Measurements from ENCODE around the gene TNNC2.
"Not testable (repeated sequence)": the region's sequence is repeated elsewhere in the genome, so short reads cannot be mapped to it uniquely, and the experiment has no call there.

The TNNC2 gene

GRCh38 chr20:45819466-45819865 is 7.6 kb downstream of the TNNC2 start:
- DNase-seq (ENCODE audit: low spot score): no peak

GRCh38 chr20:45818239-45818638 is 8.9 kb downstream of the TNNC2 start:
- no peak for DNase-seq (ENCODE audit: low spot score)

DNA sequence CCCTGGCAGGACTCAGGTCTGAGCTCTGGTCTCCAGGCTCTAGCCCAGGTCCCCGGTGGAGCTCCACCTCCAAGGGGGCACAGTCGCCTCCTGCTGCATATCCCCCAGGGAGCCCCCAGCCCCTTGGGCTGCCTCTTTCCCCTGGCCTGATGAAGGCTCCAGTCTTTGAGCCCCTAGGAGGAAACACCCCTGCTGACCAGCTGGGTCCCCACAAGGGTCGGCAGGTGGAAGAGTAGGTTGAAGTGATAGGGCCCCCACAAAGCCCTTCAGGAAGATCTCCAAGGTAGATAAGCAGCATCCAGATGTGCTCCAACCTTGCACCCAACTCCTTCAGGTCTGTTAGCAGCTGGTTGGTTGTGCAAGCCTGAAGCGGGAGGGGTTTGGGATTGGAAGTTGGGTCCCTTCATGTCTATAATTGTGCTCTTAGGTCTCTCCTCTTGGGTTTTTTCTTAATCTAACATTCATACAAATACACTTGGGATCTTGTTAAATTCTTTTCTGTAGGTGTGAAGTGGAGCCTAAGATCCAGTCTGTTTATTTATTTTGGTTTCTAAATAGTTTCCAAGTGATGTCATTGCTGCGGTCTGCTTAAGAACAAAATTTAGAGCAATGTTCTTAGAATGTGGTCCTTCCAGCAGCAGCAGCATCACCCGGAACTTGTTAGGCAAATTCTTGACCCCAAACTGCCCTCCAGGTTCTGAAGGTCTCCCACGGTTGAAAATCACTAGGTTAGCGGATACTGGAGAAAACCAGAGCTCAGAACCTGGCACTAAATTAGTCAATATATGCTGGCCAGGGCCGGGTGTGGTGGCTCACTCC is 9.5 kb downstream of the TNNC2 start:
- no peak for DNase-seq (ENCODE audit: low spot score)

DNA sequence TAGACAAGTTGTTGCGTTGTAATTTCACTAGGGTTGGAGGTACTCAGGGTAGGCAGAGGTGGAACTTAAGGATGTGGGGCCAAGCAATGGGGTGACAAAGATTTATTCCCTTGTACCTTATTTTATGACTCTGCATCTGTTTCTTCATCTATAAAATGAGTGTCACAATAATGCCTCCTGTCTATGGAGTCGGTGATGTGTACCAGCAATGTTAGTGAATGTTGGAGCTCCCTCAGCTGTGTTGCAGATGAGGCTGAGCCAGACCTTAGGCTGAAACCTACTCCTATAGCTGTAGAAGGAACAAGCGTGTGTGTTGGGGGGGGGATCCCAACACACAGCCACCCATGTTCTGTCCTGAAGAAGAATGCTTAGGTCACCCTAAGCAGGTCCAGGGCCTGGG is 10.2 kb downstream of the TNNC2 start:
- no peak for DNase-seq (ENCODE audit: low spot score)

DNA sequence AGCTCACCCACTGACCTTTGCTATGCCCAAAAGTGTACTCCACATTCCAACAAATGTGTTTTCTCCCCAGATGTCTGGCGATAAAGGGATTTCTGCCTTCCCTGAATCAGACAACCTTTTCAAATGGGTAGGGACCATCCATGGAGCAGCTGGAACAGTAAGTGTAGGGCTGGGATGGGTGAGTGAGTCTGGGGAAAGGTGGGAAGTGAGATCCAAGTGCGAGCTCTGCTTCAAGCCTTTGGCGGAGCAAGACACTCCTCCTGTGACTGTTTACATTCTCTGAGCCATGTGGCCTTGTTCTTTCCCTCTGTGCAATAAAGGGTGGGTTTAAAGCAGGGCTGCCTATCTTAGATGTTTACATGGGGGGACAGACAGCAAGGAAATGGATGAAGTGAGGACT is 12.8 kb downstream of the TNNC2 start:
- no peak for DNase-seq (ENCODE audit: low spot score)

GRCh38 chr20:45813489-45813888 is 13.6 kb downstream of the TNNC2 start:
- DNase-seq (ENCODE audit: low spot score): no peak

- no peak for DNase-seq (ENCODE audit: low spot score)
Observed at GRCh38 chr20:45813006-45813340, 14.1 kb downstream of the TNNC2 start.

GRCh38 chr20:45812157-45813005 is 14.7 kb downstream of the TNNC2 start, which contains the start of gene UBE2C:
Gene UBE2C, plus strand, starts transcription at chr20:45812644. Its CDS starts 52 bp downstream, at chr20:45812696.
- peak; percentile 100 for DNase-seq (ENCODE audit: low spot score)

DNA sequence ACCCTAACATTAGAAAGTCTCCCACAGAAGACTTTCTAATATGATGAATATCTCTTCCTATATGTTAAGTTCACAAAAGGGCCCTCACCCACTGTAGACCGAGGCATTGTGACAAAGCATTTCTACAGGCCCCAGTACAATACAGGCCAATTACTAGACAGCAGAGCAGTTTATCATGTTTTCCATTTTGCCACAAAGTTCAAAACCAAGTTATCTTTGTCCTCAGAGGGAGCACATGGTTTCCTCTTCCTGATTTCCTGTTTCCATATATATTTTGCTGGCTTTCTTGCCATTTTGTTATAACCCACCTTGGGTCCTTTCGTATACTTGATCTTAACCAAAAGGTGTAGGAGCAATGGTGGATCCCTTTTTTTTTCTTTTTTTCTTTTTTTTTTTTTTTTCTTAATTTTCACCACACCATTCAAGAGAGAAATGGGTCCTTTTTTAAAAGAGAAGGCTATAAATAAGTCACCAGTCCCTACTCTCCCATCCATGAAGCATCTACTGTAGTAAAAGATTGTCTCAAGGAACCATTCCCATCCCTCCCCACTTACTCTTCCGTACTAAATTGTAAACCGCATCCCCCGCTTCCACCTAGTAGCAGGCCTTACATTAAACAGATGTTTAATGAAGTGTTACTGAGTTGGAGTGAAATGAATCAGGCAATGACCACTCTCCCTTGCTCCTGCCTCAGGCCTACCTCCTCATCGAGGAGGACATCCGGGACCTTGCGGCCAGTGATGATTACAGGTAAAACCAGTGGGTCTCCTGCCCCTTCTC is 16.7 kb downstream of the TNNC2 start:
- DNase-seq (ENCODE audit: low spot score): no peak

DNA sequence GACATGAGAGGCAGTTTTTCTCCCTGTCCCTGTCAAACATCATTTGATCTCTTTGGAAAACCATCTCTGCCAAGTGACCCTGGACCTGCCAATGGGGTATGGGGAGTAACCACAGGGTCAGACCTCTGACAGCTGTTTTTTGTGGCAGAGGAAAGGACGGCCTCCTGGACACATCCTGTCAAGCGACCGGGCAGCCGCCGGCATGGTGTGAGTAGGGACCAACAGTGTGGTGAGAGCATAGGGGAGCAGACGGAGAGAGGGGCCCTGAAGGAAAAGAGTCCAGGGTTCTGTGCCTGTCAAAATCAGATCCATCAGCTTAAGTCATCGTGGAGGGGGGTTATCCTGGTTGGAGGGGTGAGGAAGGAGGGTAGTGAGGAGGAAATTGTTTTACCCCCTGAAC is 25.3 kb downstream of the TNNC2 start:
- DNase-seq (ENCODE audit: low spot score): no peak

DNA sequence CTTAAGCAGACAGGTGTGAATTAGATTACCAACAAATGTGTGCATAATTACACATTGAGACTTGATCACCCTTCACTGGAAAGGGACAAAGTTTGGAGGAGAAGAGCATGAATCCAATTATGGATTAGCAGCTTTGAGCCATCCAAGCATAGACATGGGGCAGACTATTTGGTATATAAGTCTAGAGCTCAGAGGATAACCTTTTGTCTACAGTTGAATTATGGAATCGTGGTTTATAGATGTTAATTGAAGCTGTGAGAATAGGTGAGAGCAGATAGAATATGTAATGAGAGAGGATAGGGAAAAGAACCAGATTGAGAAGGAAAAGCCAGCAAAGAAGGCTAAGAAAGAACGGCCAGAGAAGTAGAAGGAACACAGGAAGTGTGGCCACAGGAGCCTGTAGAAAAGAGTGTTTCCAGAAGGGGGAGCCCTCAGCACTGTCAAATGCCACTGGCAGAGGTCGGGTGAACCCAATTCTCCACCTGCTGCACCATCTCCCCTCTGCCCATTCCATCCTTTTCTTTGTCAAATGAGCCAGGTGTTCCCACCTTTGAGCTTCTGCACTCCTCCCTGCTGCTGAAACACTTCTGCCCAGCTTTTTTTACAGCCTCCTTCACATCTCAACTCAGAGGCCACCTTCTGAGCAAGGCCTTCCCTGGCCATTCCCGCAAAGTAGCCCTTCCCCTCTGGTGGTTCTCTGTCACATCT is 28.0 kb downstream of the TNNC2 start:
- DNase-seq (ENCODE audit: low spot score): peak; percentile 73

GRCh38 chr20:45797955-45798354 is 29.2 kb downstream of the TNNC2 start:
- not testable (repeated sequence) for DNase-seq (ENCODE audit: low spot score)

GRCh38 chr20:45797510-45797909 is 29.6 kb downstream of the TNNC2 start:
- not testable (repeated sequence) for DNase-seq (ENCODE audit: low spot score)

DNA sequence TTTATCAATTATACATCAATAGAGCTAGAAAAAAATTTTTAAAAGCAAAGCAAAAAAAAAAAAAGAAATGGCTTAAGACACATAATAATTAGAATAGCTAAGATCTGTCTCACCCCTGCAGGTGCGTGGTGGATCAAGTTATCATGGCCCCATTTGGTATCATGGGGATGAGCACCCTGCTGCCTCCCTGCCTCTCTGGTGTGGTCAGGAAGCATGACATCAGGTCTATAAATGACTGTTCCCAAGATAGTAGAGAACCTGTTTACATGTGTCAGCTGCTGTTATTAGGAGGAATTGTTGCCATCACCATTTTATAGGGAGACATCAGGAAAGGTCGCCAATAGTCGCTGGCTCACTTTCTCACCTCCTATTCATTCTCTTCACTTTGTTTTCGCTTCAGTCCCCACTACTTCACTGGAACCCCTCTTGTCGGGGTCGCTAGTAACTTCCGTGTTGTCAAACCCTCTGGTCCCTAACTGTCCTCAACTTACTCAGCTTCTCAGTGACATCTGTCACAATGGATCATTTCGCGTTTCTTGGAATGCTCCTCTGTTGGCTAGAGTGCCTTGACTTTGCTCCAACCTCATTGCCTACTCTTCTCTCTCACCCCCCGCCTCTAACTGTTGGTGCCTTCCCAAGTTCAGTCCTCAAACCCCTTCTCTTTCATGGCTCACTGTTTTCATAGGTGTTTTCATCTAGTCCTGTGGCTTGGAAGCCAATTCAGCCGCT is 30.6 kb downstream of the TNNC2 start:
- no peak for DNase-seq (ENCODE audit: low spot score)

DNA sequence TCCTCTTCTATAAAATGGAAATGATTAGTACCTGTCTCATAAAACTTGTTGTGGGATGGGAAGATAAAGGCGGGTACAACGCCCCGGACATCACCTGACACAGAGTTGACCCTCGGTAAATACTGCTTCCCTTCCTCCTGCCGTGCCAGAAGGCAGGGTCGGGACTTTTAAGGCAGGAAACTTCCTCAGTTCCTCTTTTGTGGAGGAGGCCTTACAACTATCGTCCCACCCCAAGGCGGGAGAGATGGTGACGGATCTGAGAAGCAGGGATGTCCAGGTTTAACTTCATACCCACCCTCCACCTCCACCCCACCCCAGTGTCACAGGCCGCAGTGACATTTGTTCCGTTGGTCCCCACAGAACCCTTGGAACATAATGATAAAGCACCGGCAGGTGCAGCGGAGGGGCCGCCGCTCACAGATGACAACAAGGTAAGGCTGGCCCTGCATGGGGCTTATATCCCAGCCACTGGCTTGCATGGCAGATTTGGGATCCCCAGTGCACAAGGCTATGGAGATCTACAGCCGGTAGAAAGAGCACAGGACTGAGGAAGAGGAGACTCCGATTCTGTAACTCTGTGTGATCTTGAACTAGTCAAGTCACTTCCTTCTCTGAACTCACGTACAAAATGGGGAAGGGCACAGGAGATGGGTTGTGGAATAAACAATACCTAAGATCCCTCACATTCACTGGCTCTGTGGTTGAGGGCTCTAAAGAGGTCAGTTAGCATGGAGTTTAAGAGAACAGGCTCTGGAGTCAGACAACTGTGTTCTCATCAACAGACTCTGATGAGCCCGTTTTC is 34.6 kb downstream of the TNNC2 start:
- no peak for DNase-seq (ENCODE audit: low spot score)

DNA sequence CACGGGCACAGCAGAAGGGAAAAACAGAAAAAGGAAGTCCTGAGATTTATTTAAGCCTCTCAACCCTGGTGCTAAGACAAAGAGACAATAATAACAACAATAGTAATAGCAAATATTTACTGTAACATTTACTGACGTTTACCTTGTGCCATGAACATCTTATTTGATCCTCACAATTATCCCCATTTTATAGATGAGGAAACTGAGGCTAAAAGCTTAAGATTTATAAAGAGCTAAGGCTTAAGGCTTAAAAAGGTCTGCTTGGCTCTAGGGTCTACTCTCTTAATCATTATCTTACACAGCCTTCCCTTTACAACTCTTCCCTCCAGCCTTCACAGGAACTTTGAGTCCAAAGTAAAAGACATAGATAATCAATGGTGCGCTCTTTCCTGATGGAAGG is 38.8 kb downstream of the TNNC2 start:
- DNase-seq (ENCODE audit: low spot score): no peak

- DNase-seq (ENCODE audit: low spot score): no peak
Observed at GRCh38 chr20:45783656-45784294, 43.3 kb downstream of the TNNC2 start.

GRCh38 chr20:45782890-45783289 is 44.2 kb downstream of the TNNC2 start:
- DNase-seq (ENCODE audit: low spot score): no peak

DNA sequence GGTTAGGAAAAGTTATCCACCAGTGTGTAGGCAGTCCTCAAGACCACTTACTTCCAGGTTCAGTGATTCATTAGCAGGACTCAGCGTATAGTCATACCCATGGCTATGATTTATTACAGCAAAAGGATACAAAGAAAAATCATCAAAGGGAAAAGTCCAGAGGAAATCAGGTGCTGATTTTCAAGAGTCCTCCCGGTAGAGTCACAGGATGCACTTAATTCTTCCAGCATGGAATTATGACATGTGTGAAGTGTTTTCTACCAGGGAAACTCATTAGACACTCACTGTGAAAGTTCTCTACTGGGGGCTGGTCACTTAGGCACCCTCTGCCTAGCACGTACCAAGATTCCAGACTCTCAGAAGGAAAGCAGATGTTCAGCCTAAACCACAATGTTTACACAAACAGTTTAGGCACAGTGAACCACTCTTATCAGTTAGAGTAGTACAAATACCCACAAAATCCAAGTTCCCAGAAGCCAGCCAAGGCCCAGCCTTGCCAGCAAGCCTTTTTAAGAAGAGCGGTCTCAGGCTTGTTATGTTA is 45.7 kb downstream of the TNNC2 start:
- no peak for DNase-seq (ENCODE audit: low spot score)

DNA sequence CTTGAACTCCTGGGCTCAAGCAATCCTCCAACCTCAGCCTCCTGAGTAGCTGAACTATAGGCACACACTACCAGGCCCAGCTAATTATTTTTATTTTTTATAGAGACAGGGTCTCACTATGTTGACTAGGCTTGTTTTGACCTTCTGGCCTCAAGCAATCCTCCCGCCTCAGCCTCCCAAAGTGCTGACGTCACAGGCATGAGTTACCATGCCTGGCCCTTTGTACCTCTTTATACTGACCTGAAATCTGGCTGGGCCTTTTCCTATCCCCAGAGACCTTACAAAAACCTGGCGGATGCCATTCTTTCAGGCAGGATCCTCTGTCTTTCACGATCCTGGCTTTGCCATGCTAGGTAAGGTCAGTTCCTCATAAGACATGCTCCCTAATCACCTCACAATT is 47.0 kb downstream of the TNNC2 start:
- DNase-seq (ENCODE audit: low spot score): no peak

Measured in HuH-7 (cell line).